WERI-Rb-1 (cell line): ENCODE measurements around the gene NRIP3.
A peak's percentile ranks its signal among the peaks of the same experiment; 100 is the strongest.

Experiments used
- DNase-seq: peaks from one replicate; pipeline ENCODE4 v3.0.0-alpha.2; 2020
- H3K27ac ChIP-seq: fragments of 250-450 bp; sonication (Bioruptor Pico); 2 replicates; pipeline ENCODE4 v1.5.1; 2020; ENCODE audit warnings: mild to moderate bottlenecking, moderate library complexity
- H3K27me3 ChIP-seq: fragments of 250-450 bp; sonication (Bioruptor Pico); 2 replicates; pipeline ENCODE4 v1.5.1; 2021; ENCODE audit warnings: mild to moderate bottlenecking, low read depth, moderate library complexity; ENCODE audit not compliant: insufficient read depth, severe bottlenecking
- H3K36me3 ChIP-seq: fragments of 250-450 bp; sonication (Bioruptor Pico); 2 replicates; pipeline ENCODE4 v1.5.1; 2020; ENCODE audit warnings: mild to moderate bottlenecking, moderate library complexity
- H3K4me3 ChIP-seq: 2 replicates; pipeline ENCODE4 v1.5.1; 2011; ENCODE audit warnings: low read depth, mild to moderate bottlenecking, control low read depth, low read length
- H3K9me3 ChIP-seq: fragments of 250-450 bp; sonication (Bioruptor Pico); 2 replicates; pipeline ENCODE4 v1.5.1; 2021; ENCODE audit warnings: mild to moderate bottlenecking, moderate library complexity; ENCODE audit not compliant: severe bottlenecking
- CTCF ChIP-seq: IDR thresholded peaks from 2 replicates; pipeline ENCODE4 v1.5.1; 2011; ENCODE audit warnings: low read depth, mild to moderate bottlenecking, control low read depth, inconsistent platforms, low read length

NRIP3 gene

GRCh38 chr11:9022961-9023680 is 19.3 kb upstream of the NRIP3 start:
- TF ChIP-seq CTCF, result no peak
- DNase-seq, result no peak
- Histone ChIP-seq H3K4me3 (no peak overlapping the region), H3K27me3 (no peaks in the 10 kb centered on the region), H3K27ac (no peak overlapping the region), H3K9me3 (no peaks in the 10 kb centered on the region), H3K36me3 (no peaks in the 10 kb centered on the region)

GRCh38 chr11:9020916-9021315 is 17.1 kb upstream of the NRIP3 start:
- no peaks in the 10 kb centered on the region for H3K27me3 ChIP-seq
- no peaks in the 10 kb centered on the region for H3K36me3 ChIP-seq
- no peak overlapping the region for H3K4me3 ChIP-seq
- DNase-seq, result no peak
- TF ChIP-seq CTCF, result no peak
- H3K27ac ChIP-seq, result no peak overlapping the region
- no peaks in the 10 kb centered on the region for H3K9me3 ChIP-seq

- no peak for DNase-seq
- no peak for TF ChIP-seq CTCF
- H3K27me3 ChIP-seq, result no peaks in the 10 kb centered on the region
- no peak overlapping the region for H3K4me3 ChIP-seq
- no peak overlapping the region for H3K27ac ChIP-seq
- H3K9me3 ChIP-seq, result no peaks in the 10 kb centered on the region
- H3K36me3 ChIP-seq, result no peaks in the 10 kb centered on the region
These were observed 16.1 kb upstream of the NRIP3 start for GRCh38 chr11:9019861-9020260.

GRCh38 chr11:9017773-9018172 is 14.0 kb upstream of the NRIP3 start:
- no peak for TF ChIP-seq CTCF
- Histone ChIP-seq H3K27ac (0 out of 2 replicates have a peak overlapping the region, but pooled peaks have one; percentile 15), H3K36me3 (no peaks in the 10 kb centered on the region), H3K27me3 (no peaks in the 10 kb centered on the region), H3K4me3 (no peak overlapping the region), H3K9me3 (no peaks in the 10 kb centered on the region)
- DNase-seq, result no peak

- H3K27me3 ChIP-seq, result no peaks in the 10 kb centered on the region
- DNase-seq, result peak; percentile 84
- H3K4me3 ChIP-seq, result no peak overlapping the region
- H3K27ac ChIP-seq, result 0 out of 2 replicates have a peak overlapping the region, but pooled peaks have one; percentile 15
- no peaks in the 10 kb centered on the region for H3K9me3 ChIP-seq
- TF ChIP-seq CTCF, result no peak
- H3K36me3 ChIP-seq, result no peaks in the 10 kb centered on the region
These were observed 13.3 kb upstream of the NRIP3 start for GRCh38 chr11:9016916-9017642.
